ENCODE results near the gene ABCA2.

ABCA2 gene

GRCh38 chr9:136979769-136980587 lies 48.1 kb downstream of the ABCA2 start:
- H3K4me3 ChIP-seq (ENCODE audit: low read length) = no peak overlapping the region
- DNase-seq (ENCODE audit: low read depth) = no peak
- TF ChIP-seq, protein P1, sequence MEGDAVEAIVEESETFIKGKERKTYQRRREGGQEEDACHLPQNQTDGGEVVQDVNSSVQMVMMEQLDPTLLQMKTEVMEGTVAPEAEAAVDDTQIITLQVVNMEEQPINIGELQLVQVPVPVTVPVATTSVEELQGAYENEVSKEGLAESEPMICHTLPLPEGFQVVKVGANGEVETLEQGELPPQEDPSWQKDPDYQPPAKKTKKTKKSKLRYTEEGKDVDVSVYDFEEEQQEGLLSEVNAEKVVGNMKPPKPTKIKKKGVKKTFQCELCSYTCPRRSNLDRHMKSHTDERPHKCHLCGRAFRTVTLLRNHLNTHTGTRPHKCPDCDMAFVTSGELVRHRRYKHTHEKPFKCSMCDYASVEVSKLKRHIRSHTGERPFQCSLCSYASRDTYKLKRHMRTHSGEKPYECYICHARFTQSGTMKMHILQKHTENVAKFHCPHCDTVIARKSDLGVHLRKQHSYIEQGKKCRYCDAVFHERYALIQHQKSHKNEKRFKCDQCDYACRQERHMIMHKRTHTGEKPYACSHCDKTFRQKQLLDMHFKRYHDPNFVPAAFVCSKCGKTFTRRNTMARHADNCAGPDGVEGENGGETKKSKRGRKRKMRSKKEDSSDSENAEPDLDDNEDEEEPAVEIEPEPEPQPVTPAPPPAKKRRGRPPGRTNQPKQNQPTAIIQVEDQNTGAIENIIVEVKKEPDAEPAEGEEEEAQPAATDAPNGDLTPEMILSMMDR (conservative IDR thresholded peaks at IDR 0.05; ENCODE audit: low read depth, low read length) = no peak

- DNase-seq (ENCODE audit: low read depth) = no peak
- peak overlapping the region; percentile 29 for H3K4me3 ChIP-seq (ENCODE audit: low read length)
- TF ChIP-seq, protein P1 (conservative IDR thresholded peaks at IDR 0.05; ENCODE audit: low read depth, low read length) = no peak
These were observed 49.0 kb downstream of the ABCA2 start for GRCh38 chr9:136978865-136979544.

DNA sequence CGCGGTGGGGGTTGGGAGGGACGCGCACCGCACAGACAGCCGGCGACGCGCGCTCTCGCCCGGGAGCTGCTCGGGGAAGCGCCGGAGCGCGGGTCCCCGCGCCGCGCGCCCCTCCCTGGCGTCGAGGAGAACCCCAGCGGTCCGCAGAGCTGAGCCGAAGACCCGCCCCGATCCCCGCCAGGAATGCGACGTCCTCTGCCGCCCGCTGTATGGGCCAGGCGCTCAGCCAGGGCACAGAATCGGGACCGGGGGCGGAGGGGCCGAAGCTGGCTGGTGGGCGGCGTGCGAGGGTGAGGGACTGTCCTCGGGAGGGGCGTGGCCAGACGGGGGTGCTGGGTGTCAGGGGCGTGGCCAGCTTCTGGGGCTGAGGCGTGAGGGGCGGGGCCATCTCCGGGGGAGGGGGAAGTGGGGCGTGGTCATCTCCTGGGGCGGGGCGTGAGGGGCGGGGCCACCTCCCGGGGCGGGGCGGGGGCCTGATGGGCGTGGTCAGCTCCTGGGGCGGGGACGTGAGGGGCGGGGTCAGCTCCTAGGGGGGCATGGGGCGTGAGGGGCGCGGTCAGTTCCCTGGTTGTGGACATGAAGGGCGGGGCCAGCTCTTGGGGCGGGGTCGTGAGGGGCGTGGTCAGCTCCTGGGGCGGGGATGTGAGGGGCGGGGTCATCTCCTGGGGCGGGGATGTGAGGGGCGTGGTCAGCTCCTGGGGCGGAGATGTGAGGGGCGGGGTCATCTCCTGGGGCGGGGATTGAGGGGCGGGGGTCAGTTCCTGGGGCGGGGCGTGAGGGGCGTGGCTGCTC lies 49.8 kb downstream of the ABCA2 start:
- DNase-seq (ENCODE audit: low read depth) = no peak
- peak overlapping the region; percentile 69 for H3K4me3 ChIP-seq (ENCODE audit: low read length)
- TF ChIP-seq, protein P1 (conservative IDR thresholded peaks at IDR 0.05; ENCODE audit: low read depth, low read length) = no peak

DNA sequence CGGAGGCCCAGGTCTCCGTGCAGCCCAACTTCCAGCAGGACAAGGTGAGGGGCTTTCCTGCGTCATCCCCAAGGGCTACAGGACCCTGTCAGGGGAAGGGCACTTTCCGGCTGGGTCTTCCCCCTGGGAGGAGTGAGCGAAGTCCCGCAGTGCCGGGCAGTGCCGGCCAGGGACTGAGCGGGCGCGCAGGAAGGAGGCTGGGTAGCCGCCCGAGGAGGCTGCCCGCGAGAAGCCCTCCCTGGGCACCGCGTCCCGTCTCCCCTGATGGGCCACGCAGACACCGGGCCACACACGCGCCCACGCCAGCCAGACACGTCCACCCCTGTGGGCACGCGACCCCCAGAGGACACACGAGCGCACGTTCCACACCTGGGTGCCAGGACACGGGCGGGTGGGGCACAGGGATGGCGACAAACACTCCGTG lies 50.4 kb downstream of the ABCA2 start:
- TF ChIP-seq, protein P1 (conservative IDR thresholded peaks at IDR 0.05; ENCODE audit: low read depth, low read length) = no peak

DNA sequence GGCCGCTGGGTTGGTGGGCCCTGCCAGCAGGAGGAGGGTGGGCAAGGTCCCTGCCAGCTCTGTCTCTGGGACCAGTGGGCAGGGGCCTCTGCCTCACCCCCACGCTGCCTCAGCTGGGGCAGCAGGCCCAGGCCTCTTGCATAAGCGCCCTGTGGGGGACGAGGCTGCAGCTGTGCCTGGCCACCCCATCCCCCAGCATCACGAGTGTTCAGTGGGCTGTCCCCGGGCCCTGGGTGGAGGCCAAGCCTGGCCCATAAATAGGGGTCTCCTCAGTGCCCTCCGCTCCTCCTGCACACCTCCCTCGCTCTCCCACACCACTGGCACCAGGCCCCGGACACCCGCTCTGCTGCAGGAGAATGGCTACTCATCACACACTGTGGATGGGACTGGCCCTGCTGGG lies 50.8 kb downstream of the ABCA2 start, which contains the start of gene PTGDS:
PTGDS (plus strand) TSS at position 282 of the 400 bp plus-strand sequence; CDS start at position 357, 75 bp downstream.
- TF ChIP-seq, protein P1 (conservative IDR thresholded peaks at IDR 0.05; ENCODE audit: low read depth, low read length) = no peak
- no peak for DNase-seq (ENCODE audit: low read depth)
- H3K4me3 ChIP-seq (ENCODE audit: low read length) = peak within 1 kb of the TSS; percentile 69

More for the DNA sequence above, 50.4 kb downstream of the ABCA2 start:
- peak overlapping the region; percentile 69 for H3K4me3 ChIP-seq (ENCODE audit: low read length)
- DNase-seq (ENCODE audit: low read depth) = no peak

DNA sequence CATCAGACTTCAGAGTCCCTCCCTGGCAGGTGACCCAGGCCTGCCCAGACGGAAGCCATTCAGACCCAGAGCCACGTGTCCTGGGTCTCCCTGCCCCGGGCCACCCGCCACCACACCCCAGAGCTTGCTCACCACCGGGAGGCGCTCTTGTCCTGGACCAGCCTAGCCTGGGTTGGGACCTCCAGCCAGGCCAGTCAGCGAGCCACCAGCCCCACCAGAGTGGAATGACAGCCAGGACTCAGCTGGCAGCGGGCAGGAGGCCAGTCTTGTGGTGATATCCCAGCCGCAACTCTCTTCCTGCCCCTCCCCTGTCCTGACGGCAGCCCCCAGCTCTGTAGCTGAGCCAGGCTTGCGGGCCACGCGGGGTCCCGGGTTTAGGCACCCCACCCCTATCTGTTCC lies 52.4 kb downstream of the ABCA2 start:
- no peak for DNase-seq (ENCODE audit: low read depth)
- H3K4me3 ChIP-seq (ENCODE audit: low read length) = no peak overlapping the region
- TF ChIP-seq, protein P1 (conservative IDR thresholded peaks at IDR 0.05; ENCODE audit: low read depth, low read length) = peak; percentile 28
